Liver (tissue), 3 donors: Measurements from ENCODE around the gene TSSC4.

Source experiments
- CTCF ChIP-seq: fragments of 150-350 bp; IDR thresholded peaks from 2 replicates; pipeline ENCODE4 v1.5.1; 2017; ENCODE audit warnings: improper control_type of control experiment, low read depth, low read length; ENCODE audit not compliant: missing input control
- EGR1 ChIP-seq, 2 donors: IDR thresholded peaks; 2 replicates each; pipeline ENCODE4 v1.6.1; 2016 to 2018; ENCODE audit warnings: antibody characterized with exemption in 2 of 2, low read depth in 2 of 2
- FOXA1 ChIP-seq: IDR thresholded peaks from 2 replicates; pipeline ENCODE4 v1.6.1; 2016; ENCODE audit warnings: antibody characterized with exemption
- GABPA ChIP-seq, 2 donors: IDR thresholded peaks in 1 of 2; conservative IDR thresholded peaks in 1 of 2; 2 replicates each; pipeline ENCODE4 v1.6.1; 2016; ENCODE audit warnings: antibody characterized with exemption in 2 of 2, mild to moderate bottlenecking in 1 of 2, moderate library complexity in 1 of 2
- JUND ChIP-seq, 2 donors: IDR thresholded peaks; 2 replicates each; pipeline ENCODE4 v1.6.1; 2016; ENCODE audit warnings: antibody characterized with exemption in 2 of 2
- MAX ChIP-seq: IDR thresholded peaks from 2 replicates; pipeline ENCODE4 v1.6.1; 2016; ENCODE audit warnings: antibody characterized with exemption
- REST ChIP-seq: IDR thresholded peaks from 2 replicates; pipeline ENCODE4 v1.6.1; 2016; ENCODE audit warnings: antibody characterized with exemption, mild to moderate bottlenecking
- SP1 ChIP-seq: IDR thresholded peaks from 2 replicates; pipeline ENCODE4 v1.6.1; 2018; ENCODE audit warnings: antibody characterized with exemption, mild to moderate bottlenecking
- TAF1 ChIP-seq: conservative IDR thresholded peaks from 2 replicates; pipeline ENCODE4 v1.6.1; 2016; ENCODE audit warnings: antibody characterized with exemption, mild to moderate bottlenecking
- YY1 ChIP-seq: IDR thresholded peaks from 2 replicates; pipeline ENCODE4 v1.6.1; 2016; ENCODE audit warnings: antibody characterized with exemption, mild to moderate bottlenecking
- donor health status: healthy.
- donor health status: healthy.

DNA sequence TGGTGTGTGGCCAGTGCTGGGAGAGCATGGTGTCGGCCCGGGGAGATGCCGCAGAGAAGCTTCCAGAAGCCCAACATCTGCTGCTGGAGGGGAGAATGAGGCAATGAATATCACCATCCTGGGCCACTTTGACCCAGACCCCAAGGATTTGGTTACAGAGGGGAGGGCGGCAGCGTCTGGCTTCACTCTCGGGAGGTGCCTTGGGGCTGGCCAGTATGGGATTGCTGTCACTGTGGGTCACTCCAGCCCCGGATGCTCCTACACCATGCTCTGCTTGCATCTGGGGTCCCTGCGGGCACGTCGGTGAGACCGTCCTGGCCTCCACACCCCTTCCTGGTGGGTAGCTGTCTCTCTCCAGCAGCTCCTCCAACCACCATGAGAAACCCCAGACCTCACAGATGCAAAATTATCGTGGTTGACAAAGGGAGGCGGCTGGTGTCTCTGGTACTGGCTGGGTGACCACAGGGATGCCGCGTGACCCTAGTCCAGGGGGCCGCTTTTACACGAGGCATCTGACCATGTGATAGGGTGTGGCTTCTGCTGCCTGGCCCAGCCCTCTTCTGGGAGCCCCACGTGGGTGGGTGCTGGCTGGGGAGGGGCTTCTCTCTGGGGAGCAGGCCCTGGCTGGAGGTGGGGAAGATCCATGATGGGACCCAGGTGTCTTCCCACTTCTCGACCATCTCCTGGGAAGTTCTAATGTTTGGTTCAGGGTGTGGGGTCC lies 49.9 kb downstream of the TSSC4 start:
- no peak for TF ChIP-seq YY1
- TF ChIP-seq CTCF: no peak
- TF ChIP-seq GABPA (IDR thresholded peaks at IDR 0.05 in 1 of 2, conservative IDR thresholded peaks at IDR 0.05 in 1 of 2): no peak
- TF ChIP-seq JUND (IDR thresholded peaks at IDR 0.05): no peak
- TF ChIP-seq REST: no peak
- TF ChIP-seq TAF1: no peak
- no peak for TF ChIP-seq MAX
- no peak for TF ChIP-seq EGR1 (IDR thresholded peaks at IDR 0.05; ENCODE audit: low read depth in 2 of 2)
- no peak for TF ChIP-seq SP1
- TF ChIP-seq FOXA1: no peak
